ENCODE data around the gene PHF5A. TPM values are rescaled to one million over a fixed set of nuclear protein-coding genes. Genes with fewer than 3 reads are reported as not detected.

PHF5A gene
- total RNA-seq, 2 experiments from 2014 or later = 67.5 to 69.0 TPM

DNA sequence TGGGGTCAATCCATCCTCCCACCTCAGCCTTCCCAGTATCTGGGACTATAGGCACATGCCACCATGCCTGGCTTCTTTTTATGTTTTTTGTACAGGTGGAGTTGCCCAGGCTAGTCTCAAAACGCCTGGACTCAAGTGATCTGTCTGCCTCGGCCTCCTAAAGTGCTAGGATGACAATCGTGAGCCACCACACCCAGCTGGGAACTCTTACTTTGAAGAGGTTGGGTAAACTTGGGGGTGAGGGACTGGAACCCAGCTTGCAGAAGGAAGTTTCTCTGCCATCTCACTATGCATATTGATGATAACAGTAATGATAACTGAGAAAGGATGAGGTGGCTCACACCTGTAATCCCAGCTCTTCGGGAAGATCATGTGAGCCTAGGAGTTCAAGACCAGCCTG, 36.3 kb upstream of the PHF5A start:
- H3K4me1 Mint-ChIP-seq (ENCODE audit: low read depth) = no peaks in the 10 kb centered on the region
- H3K4me3 Mint-ChIP-seq = no peak overlapping the region
- H3K27me3 Mint-ChIP-seq (ENCODE audit: low read depth) = no peaks in the 10 kb centered on the region
- CTCF ChIA-PET = interaction anchor here (1.0 to 3.5 kb wide), 3 partner anchors 13 to 101 kb away, joined by 4 to 15 read pairs (median 5); no protein-coding TSS in a partner anchor
- peaks cover 12% of the 10 kb centered on the region for H3K36me3 Mint-ChIP-seq (ENCODE audit: low read depth)
- no peak for DNase-seq
- intact Hi-C loops (cut with micrococcal nuclease) = no loop called here
- peak overlapping the region; percentile 44 for H3K27ac Mint-ChIP-seq
- no peaks in the 10 kb centered on the region for H3K9me3 Mint-ChIP-seq

- CTCF ChIA-PET = interaction anchor here (3.5 kb wide), 1 partner anchor 101 kb away, joined by 15 read pairs; no protein-coding TSS in a partner anchor
- H3K36me3 Mint-ChIP-seq (ENCODE audit: low read depth) = peaks cover 10% of the 10 kb centered on the region
- intact Hi-C loops (cut with micrococcal nuclease) = no loop called here
- no peaks in the 10 kb centered on the region for H3K9me3 Mint-ChIP-seq
- H3K27me3 Mint-ChIP-seq (ENCODE audit: low read depth) = no peaks in the 10 kb centered on the region
- no peak overlapping the region for H3K27ac Mint-ChIP-seq
- no peak overlapping the region for H3K4me3 Mint-ChIP-seq
- no peaks in the 10 kb centered on the region for H3K4me1 Mint-ChIP-seq (ENCODE audit: low read depth)
- no peak for DNase-seq
Measured at GRCh38 chr22:41504397-41504796, 35.9 kb upstream of the PHF5A start.

- H3K27ac Mint-ChIP-seq = no peak overlapping the region
- no peaks in the 10 kb centered on the region for H3K4me1 Mint-ChIP-seq (ENCODE audit: low read depth)
- intact Hi-C loops (cut with micrococcal nuclease) = loop anchor here (1.0 kb wide), 1 partner anchor 97 kb away; no protein-coding TSS in a partner anchor
- H3K27me3 Mint-ChIP-seq (ENCODE audit: low read depth) = no peaks in the 10 kb centered on the region
- DNase-seq = peak; percentile 48
- H3K36me3 Mint-ChIP-seq (ENCODE audit: low read depth) = peaks cover 6% of the 10 kb centered on the region
- no peaks in the 10 kb centered on the region for H3K9me3 Mint-ChIP-seq
- CTCF ChIA-PET = interaction anchor here (5.1 kb wide), 1 partner anchor 98 kb away, joined by 32 read pairs; no protein-coding TSS in a partner anchor
- H3K4me3 Mint-ChIP-seq = no peak overlapping the region
Measured at GRCh38 chr22:41501209-41501608, 32.7 kb upstream of the PHF5A start.

DNA sequence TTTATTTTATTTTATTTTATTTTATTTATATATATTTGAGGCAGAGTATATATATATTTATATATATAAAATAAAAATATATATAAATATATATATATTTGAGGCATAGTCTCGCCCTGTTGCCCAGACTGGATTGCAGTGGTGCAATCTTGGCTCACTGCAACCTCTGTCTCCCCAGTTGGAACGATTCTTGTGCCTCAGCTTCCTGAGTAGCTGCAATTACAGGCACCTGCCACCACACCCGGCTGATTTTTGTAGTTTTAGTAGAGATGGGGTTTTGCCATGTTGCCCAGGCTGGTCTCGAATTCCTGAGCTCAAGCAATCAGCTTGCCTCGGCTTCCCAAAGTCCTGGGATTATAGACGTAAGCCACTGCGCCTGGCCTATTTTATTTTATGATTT, 31.8 kb upstream of the PHF5A start:
- Mint-ChIP-seq H3K9me3 (no peaks in the 10 kb centered on the region), H3K36me3 (ENCODE audit: low read depth) (peaks cover 6% of the 10 kb centered on the region), H3K27ac (no peak overlapping the region), H3K27me3 (ENCODE audit: low read depth) (no peaks in the 10 kb centered on the region), H3K4me1 (ENCODE audit: low read depth) (no peaks in the 10 kb centered on the region), H3K4me3 (no peak overlapping the region)
- no peak for DNase-seq
- CTCF ChIA-PET = interaction anchor here (0.8 to 5.1 kb wide), 3 partner anchors 9 to 97 kb away, joined by 4 to 32 read pairs (median 18); no protein-coding TSS in a partner anchor
- intact Hi-C loops (cut with micrococcal nuclease) = no loop called here

- peaks cover 6% of the 10 kb centered on the region for H3K36me3 Mint-ChIP-seq (ENCODE audit: low read depth)
- no peak for DNase-seq
- intact Hi-C loops (cut with micrococcal nuclease) = no loop called here
- peak overlapping the region; percentile 23 for H3K27ac Mint-ChIP-seq
- H3K4me1 Mint-ChIP-seq (ENCODE audit: low read depth) = no peaks in the 10 kb centered on the region
- H3K9me3 Mint-ChIP-seq = no peaks in the 10 kb centered on the region
- CTCF ChIA-PET = interaction anchor here (0.6 to 5.1 kb wide), 4 partner anchors 18 to 126 kb away, joined by 5 to 32 read pairs (median 12); no protein-coding TSS in a partner anchor
- no peak overlapping the region for H3K4me3 Mint-ChIP-seq
- no peaks in the 10 kb centered on the region for H3K27me3 Mint-ChIP-seq (ENCODE audit: low read depth)
Measured at GRCh38 chr22:41499624-41500280, 31.3 kb upstream of the PHF5A start.

DNA sequence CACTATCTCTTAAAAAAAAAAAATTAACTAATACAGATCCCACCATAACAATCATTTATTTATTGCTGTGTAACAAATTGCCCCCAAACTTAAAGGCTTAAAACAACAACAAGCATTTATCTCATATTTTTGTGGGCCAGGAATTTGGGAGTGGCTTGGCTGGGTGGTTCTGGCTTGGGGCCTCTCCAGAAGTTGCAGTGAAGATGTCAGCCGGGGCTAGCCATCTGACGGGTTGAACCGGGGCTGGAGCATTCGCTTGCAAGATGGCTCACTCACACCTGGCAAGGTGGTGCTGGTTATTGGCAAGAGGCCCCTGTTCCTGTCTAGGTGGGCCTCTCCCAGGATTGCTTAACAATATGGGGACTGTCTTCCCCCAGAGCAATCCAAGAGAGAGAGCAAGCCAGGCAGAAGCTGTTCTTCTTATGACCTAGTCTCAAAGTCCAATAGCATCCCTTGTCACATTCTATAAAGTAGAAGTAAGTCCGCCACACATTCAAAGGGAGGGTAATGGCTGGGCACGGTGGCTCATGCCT, 29.9 kb upstream of the PHF5A start:
- H3K4me3 Mint-ChIP-seq = no peak overlapping the region
- no peak for DNase-seq
- peaks cover 6% of the 10 kb centered on the region for H3K36me3 Mint-ChIP-seq (ENCODE audit: low read depth)
- no peaks in the 10 kb centered on the region for H3K27me3 Mint-ChIP-seq (ENCODE audit: low read depth)
- intact Hi-C loops (cut with micrococcal nuclease) = no loop called here
- CTCF ChIA-PET = interaction anchor here (0.6 to 5.1 kb wide), 3 partner anchors 10 to 95 kb away, joined by 5 to 32 read pairs (median 18); no protein-coding TSS in a partner anchor
- H3K4me1 Mint-ChIP-seq (ENCODE audit: low read depth) = peaks cover 2% of the 10 kb centered on the region
- no peak overlapping the region for H3K27ac Mint-ChIP-seq
- no peaks in the 10 kb centered on the region for H3K9me3 Mint-ChIP-seq

DNA sequence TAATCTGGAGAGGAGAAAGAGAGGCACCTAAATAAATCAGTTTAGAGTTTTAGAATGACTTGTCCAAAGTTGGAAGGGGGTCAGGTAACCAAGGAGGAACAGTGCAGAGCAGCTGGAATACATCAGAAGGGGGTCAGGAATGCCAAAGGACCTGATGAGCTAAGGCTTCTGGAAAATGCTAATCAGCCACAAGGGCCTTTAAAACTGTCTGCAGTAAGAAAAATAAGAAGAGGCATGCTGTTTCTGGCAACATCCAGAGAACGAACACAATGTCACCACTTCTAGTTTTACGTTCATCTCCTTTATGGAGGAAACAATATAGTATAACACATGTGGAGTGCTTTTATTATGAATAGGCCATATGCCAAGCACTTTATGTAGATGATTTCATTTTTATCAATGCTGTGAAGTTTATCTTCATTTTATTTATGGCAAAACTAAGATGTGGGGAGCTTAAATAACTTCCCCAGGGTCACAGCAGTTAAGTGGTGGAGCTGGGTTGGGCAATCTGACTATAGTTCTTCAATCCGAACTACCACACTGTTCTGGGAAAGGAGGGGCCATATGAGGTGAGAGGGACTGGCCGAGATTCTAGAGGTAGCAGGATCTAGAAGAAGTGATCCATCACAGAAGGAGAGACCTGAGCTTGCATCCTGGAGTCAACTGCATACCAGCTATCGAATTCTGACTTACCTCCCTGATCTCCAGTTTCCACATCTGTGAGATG, 23.0 kb upstream of the PHF5A start:
- Mint-ChIP-seq H3K27me3 (ENCODE audit: low read depth) (no peaks in the 10 kb centered on the region), H3K36me3 (ENCODE audit: low read depth) (no peaks in the 10 kb centered on the region), H3K27ac (no peak overlapping the region), H3K9me3 (no peaks in the 10 kb centered on the region), H3K4me3 (no peak overlapping the region), H3K4me1 (ENCODE audit: low read depth) (peaks cover 17% of the 10 kb centered on the region)
- DNase-seq = no peak
- intact Hi-C loops (cut with micrococcal nuclease) = no loop called here
- CTCF ChIA-PET = interaction anchor here (0.8 to 1.6 kb wide), 3 partner anchors 9 to 88 kb away, joined by 4 to 6 read pairs (median 5); no protein-coding TSS in a partner anchor

GRCh38 chr22:41488596-41489385, 20.3 kb upstream of the PHF5A start:
- peaks cover 25% of the 10 kb centered on the region for H3K4me1 Mint-ChIP-seq (ENCODE audit: low read depth)
- no peak overlapping the region for H3K4me3 Mint-ChIP-seq
- intact Hi-C loops (cut with micrococcal nuclease) = no loop called here
- no peaks in the 10 kb centered on the region for H3K9me3 Mint-ChIP-seq
- no peak for DNase-seq
- H3K27me3 Mint-ChIP-seq (ENCODE audit: low read depth) = no peaks in the 10 kb centered on the region
- H3K27ac Mint-ChIP-seq = no peak overlapping the region
- CTCF ChIA-PET = interaction anchor here (0.7 to 2.0 kb wide), 2 partner anchors 29 to 38 kb away, joined by 3 to 5 read pairs; no protein-coding TSS in a partner anchor
- peaks cover 3% of the 10 kb centered on the region for H3K36me3 Mint-ChIP-seq (ENCODE audit: low read depth)

DNA sequence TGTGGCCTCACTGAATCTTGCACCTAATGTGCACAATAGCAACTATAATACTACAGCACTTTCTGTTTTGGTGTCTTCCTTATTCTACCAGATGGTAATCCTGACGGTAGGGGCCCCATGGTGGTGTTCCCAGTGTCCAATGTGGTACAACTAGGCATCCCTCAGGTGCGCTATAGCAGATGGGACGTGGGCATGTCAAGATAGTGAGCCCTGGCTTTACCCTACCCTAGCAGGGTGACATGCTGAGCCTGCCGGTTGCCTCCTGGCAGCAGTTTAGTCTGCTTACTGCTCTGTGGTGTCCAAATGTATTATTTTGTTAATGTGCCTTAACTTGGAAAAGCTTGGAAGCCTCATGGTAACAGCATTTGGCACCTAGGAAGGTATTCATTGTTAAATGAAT, 19.6 kb upstream of the PHF5A start:
- intact Hi-C loops (cut with micrococcal nuclease) = no loop called here
- DNase-seq = no peak
- H3K36me3 Mint-ChIP-seq (ENCODE audit: low read depth) = peaks cover 3% of the 10 kb centered on the region
- H3K27ac Mint-ChIP-seq = no peak overlapping the region
- H3K4me3 Mint-ChIP-seq = no peak overlapping the region
- CTCF ChIA-PET = interaction anchor here (2.0 kb wide), 1 partner anchor 29 kb away, joined by 5 read pairs; no protein-coding TSS in a partner anchor
- H3K9me3 Mint-ChIP-seq = no peaks in the 10 kb centered on the region
- no peaks in the 10 kb centered on the region for H3K27me3 Mint-ChIP-seq (ENCODE audit: low read depth)
- H3K4me1 Mint-ChIP-seq (ENCODE audit: low read depth) = peaks cover 25% of the 10 kb centered on the region

GRCh38 chr22:41487037-41487935, 18.8 kb upstream of the PHF5A start:
- Mint-ChIP-seq H3K36me3 (ENCODE audit: low read depth) (peaks cover 3% of the 10 kb centered on the region), H3K27me3 (ENCODE audit: low read depth) (no peaks in the 10 kb centered on the region), H3K27ac (no peak overlapping the region), H3K9me3 (no peaks in the 10 kb centered on the region), H3K4me1 (ENCODE audit: low read depth) (peaks cover 31% of the 10 kb centered on the region), H3K4me3 (no peak overlapping the region)
- DNase-seq = no peak
- CTCF ChIA-PET = interaction anchor here (1.5 kb wide), 1 partner anchor 45 kb away, joined by 3 read pairs; no protein-coding TSS in a partner anchor
- intact Hi-C loops (cut with micrococcal nuclease) = no loop called here

GRCh38 chr22:41485033-41485432, 16.5 kb upstream of the PHF5A start:
- no peaks in the 10 kb centered on the region for H3K9me3 Mint-ChIP-seq
- no peak overlapping the region for H3K4me3 Mint-ChIP-seq
- intact Hi-C loops (cut with micrococcal nuclease) = no loop called here
- no peaks in the 10 kb centered on the region for H3K27me3 Mint-ChIP-seq (ENCODE audit: low read depth)
- H3K4me1 Mint-ChIP-seq (ENCODE audit: low read depth) = peaks cover 35% of the 10 kb centered on the region
- H3K36me3 Mint-ChIP-seq (ENCODE audit: low read depth) = peaks cover 4% of the 10 kb centered on the region
- no peak overlapping the region for H3K27ac Mint-ChIP-seq
- no peak for DNase-seq
- CTCF ChIA-PET = interaction anchor here (0.5 to 0.7 kb wide), 3 partner anchors 23 to 695 kb away, joined by 3 to 5 read pairs (median 4); no protein-coding TSS in a partner anchor
